HG03575 (cell line): Measurements from ENCODE around the gene STK31.
"Not testable (repeated sequence)": the region's sequence is repeated elsewhere in the genome, so short reads cannot be mapped to it uniquely, and the experiment has no call there.

Experiments used
- ATAC-seq: cut with Tn5 transposase; IDR thresholded peaks from one replicate; pipeline ENCODE4 v1.9.1; 2021; ENCODE audit not compliant: unreplicated experiment, insufficient number of reproducible peaks, low FRiP score; ENCODE audit errors: extremely low read depth

STK31 gene

DNA sequence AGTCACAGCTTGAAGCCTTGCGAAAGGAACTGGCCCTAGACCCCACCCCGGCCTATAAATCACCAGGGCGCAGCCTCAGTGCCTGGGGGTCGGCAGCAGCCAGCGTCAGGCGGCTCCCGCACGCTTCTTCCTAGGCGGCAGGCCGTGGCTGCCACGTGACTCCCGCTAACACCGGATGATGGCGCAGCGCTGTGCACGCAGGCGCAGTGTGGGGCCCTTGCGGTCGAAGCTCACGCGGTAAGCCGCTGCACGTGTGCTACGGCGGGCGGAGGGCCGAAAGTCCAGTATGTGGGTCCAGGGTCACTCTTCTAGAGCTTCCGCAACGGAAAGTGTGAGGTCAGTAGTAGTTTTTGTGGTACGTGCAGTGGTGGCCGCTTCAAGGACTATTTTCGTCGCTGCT, at the start of gene STK31:
Gene STK31 (plus strand): TSS at position 220 of the 400 bp plus-strand sequence. CDS start 67 bp downstream, at position 287.
- no peak for ATAC-seq

- no peak for ATAC-seq
Observed at GRCh38 chr7:23661385-23661784, 48.6 kb upstream of the STK31 start.

DNA sequence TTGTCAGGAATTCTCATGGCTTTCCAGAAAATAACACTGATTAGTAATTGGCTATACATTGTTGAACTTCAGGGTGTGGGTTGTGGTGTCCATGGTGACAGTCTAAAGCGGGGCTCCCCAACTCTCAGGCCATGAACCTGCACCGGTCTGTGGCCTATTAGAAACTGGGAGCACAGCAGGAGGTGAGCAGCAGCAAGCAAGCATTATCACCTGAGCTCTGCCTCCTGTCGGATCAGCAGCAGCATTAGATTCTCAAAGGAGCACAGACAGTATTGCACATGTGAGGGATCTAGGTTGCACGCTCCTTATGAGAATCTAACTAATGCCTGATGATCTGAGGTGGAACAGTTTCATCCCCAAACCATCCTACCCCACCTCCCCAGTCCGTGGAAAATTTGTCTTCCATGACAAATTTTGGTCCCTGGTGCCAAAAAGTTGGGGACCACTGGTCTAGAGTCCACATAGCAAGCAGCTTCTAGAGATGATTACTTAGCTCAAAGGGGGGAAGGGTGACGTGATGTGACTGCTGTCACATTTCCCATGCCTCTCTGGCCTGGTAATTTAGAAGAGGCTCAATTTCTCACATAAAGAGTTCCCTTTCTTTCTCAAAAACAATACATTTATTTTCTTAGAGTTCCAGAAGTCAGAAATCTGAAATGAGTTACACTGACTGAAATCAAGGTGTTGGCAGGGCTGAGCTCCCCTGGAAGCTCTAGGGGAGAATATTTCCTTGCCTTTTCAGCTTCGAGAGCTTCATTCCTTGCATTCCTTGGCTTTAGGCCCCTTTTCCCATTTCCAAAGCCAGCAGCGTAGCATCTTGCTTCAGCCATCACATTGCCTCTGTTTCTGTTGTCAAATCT, 47.7 kb upstream of the STK31 start:
- ATAC-seq: no peak

- no peak for ATAC-seq
Observed at GRCh38 chr7:23662984-23663313, 47.1 kb upstream of the STK31 start.

GRCh38 chr7:23664122-23664521, 45.9 kb upstream of the STK31 start:
- no peak for ATAC-seq

- ATAC-seq: no peak
Observed at GRCh38 chr7:23672033-23672432, 38.0 kb upstream of the STK31 start.

GRCh38 chr7:23679898-23680413, 30.1 kb upstream of the STK31 start, which contains the start of gene FAM221A:
TSS of gene FAM221A (plus strand) at chr7:23680199. CDS start at chr7:23680219, 20 bp downstream.
- ATAC-seq: no peak

GRCh38 chr7:23680414-23681405, 29.3 kb upstream of the STK31 start:
- ATAC-seq: no peak

DNA sequence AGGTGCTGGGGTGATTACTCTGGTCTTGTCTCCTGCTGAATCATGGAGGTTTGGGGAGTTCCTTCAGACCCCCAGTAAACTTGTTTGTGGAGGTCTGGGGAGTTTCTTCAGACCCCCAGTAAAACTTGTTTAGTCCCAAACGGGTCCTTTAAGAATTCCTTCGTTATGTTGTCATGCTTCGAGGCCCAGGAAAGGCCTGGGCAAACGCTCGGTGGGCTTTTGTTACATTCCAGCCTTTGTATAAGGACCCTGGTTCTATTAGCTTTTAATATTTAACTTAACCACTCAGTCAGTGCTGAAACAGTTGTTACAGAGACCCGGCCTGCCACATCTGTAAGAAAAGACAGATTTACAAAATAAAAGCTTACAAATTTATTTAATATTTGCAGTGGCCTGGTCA, 26.0 kb upstream of the STK31 start:
- not testable (repeated sequence) for ATAC-seq

GRCh38 chr7:23685731-23686130, 24.3 kb upstream of the STK31 start:
- ATAC-seq: no peak

DNA sequence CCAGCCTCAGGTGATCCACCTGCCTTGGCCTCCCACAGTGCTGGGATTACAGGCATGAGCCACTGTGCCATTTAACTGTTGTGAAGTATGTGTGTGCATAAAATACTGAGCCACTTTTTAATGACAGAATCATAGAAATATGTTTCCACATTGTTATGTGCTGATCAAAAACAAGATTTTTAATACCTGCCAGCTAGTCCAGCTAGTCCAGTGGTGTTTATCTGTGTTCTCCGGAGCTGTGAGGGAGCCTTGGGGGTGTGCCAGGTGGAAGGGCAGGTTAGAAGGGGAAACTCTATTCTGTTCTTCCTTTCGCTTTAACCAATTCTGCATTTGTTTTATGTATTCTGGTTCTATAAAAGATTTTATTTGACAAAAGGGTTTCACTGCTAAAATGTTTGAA, 23.0 kb upstream of the STK31 start:
- no peak for ATAC-seq

DNA sequence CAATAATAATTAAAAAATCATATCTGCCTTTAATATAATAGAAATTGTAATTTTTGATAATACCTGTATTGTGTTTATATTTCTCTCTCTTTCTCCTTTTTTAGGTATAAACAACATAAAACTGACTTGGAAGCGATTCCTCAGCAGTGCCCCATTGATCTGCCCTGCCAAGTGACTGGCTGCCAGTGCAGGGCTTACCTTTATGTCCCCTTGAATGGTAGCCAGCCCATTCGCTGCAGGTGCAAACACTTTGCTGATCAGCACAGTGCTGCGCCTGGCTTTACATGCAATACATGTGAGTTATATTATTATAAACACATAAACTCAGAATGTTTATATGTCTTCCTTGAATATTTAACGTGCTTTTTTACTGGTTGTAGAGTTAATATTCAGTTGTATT, 20.9 kb upstream of the STK31 start:
- ATAC-seq: no peak

DNA sequence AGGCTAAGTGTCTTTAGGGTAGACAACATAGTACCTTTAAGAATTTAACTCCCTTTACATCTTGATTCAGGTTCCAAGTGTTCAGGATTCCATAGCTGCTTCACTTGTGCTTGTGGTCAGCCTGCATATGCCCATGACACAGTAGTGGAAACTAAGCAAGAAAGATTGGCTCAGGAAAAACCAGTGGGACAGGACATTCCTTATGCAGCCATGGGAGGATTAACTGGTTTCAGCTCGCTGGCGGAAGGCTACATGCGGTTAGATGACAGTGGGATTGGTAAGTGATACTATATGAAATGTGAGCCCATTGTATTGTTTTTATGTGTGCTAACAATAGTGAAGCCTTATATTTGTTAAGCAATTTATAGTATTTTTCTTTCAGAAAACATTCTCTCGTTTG, 18.7 kb upstream of the STK31 start:
- ATAC-seq: no peak

DNA sequence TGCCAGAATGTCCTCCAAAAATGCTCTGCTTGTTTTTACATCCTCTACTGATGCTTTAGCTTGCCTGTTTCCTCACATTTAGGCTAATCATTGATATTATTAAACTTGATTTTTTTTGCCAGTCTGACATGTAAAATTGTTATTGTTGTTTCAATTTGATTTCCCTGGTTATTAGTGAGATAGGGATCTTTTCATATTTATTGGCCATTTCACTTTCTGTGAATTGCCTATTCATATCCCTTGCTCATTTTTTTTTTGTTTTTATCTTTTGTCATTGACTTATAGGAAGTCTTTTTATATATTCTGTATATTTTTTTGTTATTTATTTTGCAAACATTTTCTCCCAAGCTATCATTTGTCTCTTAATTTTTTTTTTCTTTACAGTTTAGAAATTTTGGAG, 16.8 kb upstream of the STK31 start:
- ATAC-seq: no peak

GRCh38 chr7:23696916-23697441, 13.0 kb upstream of the STK31 start:
- no peak for ATAC-seq

- ATAC-seq: no peak
Observed at GRCh38 chr7:23698822-23699221, 11.2 kb upstream of the STK31 start.

GRCh38 chr7:23700046-23700445, 10.0 kb upstream of the STK31 start:
- ATAC-seq: no peak

DNA sequence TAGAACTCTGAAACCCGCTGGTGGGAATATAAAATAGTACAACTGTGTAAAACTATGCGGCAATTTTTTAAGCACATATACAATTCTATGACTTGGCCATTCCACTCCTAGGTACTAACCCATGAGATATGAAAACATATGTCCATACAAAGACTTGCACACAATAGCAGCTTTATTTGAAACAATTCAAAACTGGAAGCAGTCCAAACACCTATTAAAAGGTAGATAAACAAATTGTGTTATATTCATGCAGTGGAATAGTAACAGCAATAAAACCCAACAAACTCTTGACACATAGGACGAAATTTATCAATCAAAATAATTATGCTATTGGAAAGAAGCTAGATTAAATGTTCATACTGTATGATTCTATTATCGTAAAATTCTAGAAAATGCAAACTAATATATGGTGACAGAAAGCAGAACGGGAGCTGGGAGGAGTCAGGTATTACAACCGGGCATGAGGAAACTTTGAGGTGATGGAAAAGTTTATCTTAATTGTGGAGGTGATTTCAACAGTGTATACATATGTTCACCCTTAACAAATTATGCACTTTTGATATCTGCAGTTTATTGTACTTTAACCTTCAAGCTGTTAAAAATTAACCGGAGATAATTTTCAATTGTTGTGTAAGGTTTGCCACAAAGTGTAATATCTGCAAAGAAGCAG, 803 bp upstream of the STK31 start:
- ATAC-seq: no peak
